ENCODE results near the gene TMEM150B. TPM values are rescaled to one million over a fixed set of nuclear protein-coding genes. Genes with fewer than 3 reads are reported as not detected.
A peak's percentile ranks its signal among the peaks of the same experiment; 100 is the strongest.

TMEM150B gene
- polyA plus RNA-seq, 3 donors, result 10.1 to 65.6 (median 11.2) TPM

- peak overlapping the region in 2 of 7 donors; percentile 8 to 23 for H3K27ac Mint-ChIP-seq
- H3K4me1 ChIP-seq (ENCODE audit: control insufficient read depth in 1 of 2, insufficient read depth in 2 of 2, low read length in 2 of 2), result no peaks in the 10 kb centered on the region
These were observed 14.6 kb downstream of the TMEM150B start for GRCh38 chr19:55310498-55310897.

GRCh38 chr19:55309448-55309847 lies 15.7 kb downstream of the TMEM150B start:
- Histone ChIP-seq H3K4me3 (replicated peaks in 1 of 3; ENCODE audit: low read depth in 2 of 3, low read length in 3 of 3) (no peak overlapping the region), H3K4me1 (ENCODE audit: control insufficient read depth in 1 of 2, insufficient read depth in 2 of 2, low read length in 2 of 2) (no peaks in the 10 kb centered on the region), H3K36me3 (replicated peaks in 1 of 2; ENCODE audit: control insufficient read depth in 1 of 2, insufficient read depth in 2 of 2, low read length in 2 of 2) (peaks cover 15 to 21% of the 10 kb centered on the region in 2 donors), H3K27me3 (ENCODE audit: control insufficient read depth in 2 of 2, insufficient read depth in 2 of 2, low read length in 2 of 2) (no peaks in the 10 kb centered on the region), H3K79me2 (ENCODE audit: insufficient read depth, low read length) (no peaks in the 10 kb centered on the region), H4K20me1 (ENCODE audit: insufficient read depth, low read length) (peaks cover 37% of the 10 kb centered on the region), H3K9ac (ENCODE audit: insufficient read depth, low read length, poor library complexity, severe bottlenecking) (no peak overlapping the region), H3K9me3 (replicated peaks in 1 of 2; ENCODE audit: control insufficient read depth in 1 of 2, insufficient read depth in 1 of 2, low read length in 2 of 2) (peaks cover 0 to 13% of the 10 kb centered on the region in 2 donors), H3K27ac (ENCODE audit: low read depth in 1 of 2, low read length in 2 of 2) (no peak overlapping the region), H3K4me2 (replicated peaks; ENCODE audit: extremely low read depth, low read length, poor library complexity, severe bottlenecking) (no peak overlapping the region), H2AFZ (ENCODE audit: insufficient read depth, low read depth, low read length, poor library complexity, severe bottlenecking) (no peak overlapping the region)
- no peak overlapping the region for H3K4me3 Mint-ChIP-seq
- no peak for TF ChIP-seq CTCF (IDR thresholded peaks at IDR 0.05)
- peak overlapping the region in 1 of 7 donors; percentile 13 for H3K27ac Mint-ChIP-seq
- no peak for DNase-seq
- peaks cover 0 to 13% (median 6%) of the 10 kb centered on the region in 7 donors for H3K9me3 Mint-ChIP-seq
- H3K36me3 Mint-ChIP-seq, result peaks cover 20 to 24% of the 10 kb centered on the region in 2 donors
- H3K4me1 Mint-ChIP-seq, result peaks cover 11% of the 10 kb centered on the region
- intact Hi-C loops (cut with micrococcal nuclease), result no loop called here
- peaks cover 0 to 3% (median 2%) of the 10 kb centered on the region in 3 donors for H3K27me3 Mint-ChIP-seq (ENCODE audit: low read depth in 3 of 3)
- 91% methylated on average over 5 of the region's 5 CpGs for WGBS (ENCODE audit: insufficient coverage)

More at GRCh38 chr19:55310498-55310897, 14.6 kb downstream of the TMEM150B start:
- H3K9ac ChIP-seq (ENCODE audit: insufficient read depth, low read length, poor library complexity, severe bottlenecking), result no peak overlapping the region
- no peak overlapping the region for H3K4me3 ChIP-seq (replicated peaks in 1 of 3; ENCODE audit: low read depth in 2 of 3, low read length in 3 of 3)
- peaks cover 9% of the 10 kb centered on the region for H3K4me1 Mint-ChIP-seq
- intact Hi-C loops (cut with micrococcal nuclease), result loop anchor here in 1 of 2 donors (5.0 kb wide), 1 partner anchor 42 kb away; the partner anchor contains the start of gene COX6B2
- DNase-seq, result no peak
- peaks cover 22 to 27% of the 10 kb centered on the region in 2 donors for H3K36me3 ChIP-seq (replicated peaks in 1 of 2; ENCODE audit: control insufficient read depth in 1 of 2, insufficient read depth in 2 of 2, low read length in 2 of 2)
- H4K20me1 ChIP-seq (ENCODE audit: insufficient read depth, low read length), result peaks cover 42% of the 10 kb centered on the region
- no peak overlapping the region for H3K4me2 ChIP-seq (replicated peaks; ENCODE audit: extremely low read depth, low read length, poor library complexity, severe bottlenecking)
- H3K27ac ChIP-seq (ENCODE audit: low read depth in 1 of 2, low read length in 2 of 2), result no peak overlapping the region
- H3K9me3 Mint-ChIP-seq, result peaks cover 0 to 11% (median 6%) of the 10 kb centered on the region in 7 donors
- 96% methylated on average over 5 of the region's 7 CpGs for WGBS (ENCODE audit: insufficient coverage)
- no peak overlapping the region for H2AFZ ChIP-seq (ENCODE audit: insufficient read depth, low read depth, low read length, poor library complexity, severe bottlenecking)
- no peak overlapping the region for H3K4me3 Mint-ChIP-seq
- no peaks in the 10 kb centered on the region for H3K79me2 ChIP-seq (ENCODE audit: insufficient read depth, low read length)
- no peaks in the 10 kb centered on the region for H3K27me3 ChIP-seq (ENCODE audit: control insufficient read depth in 2 of 2, insufficient read depth in 2 of 2, low read length in 2 of 2)
- H3K9me3 ChIP-seq (replicated peaks in 1 of 2; ENCODE audit: control insufficient read depth in 1 of 2, insufficient read depth in 1 of 2, low read length in 2 of 2), result peaks cover 0 to 13% of the 10 kb centered on the region in 2 donors
- TF ChIP-seq CTCF (IDR thresholded peaks at IDR 0.05), result no peak
- peaks cover 26 to 34% of the 10 kb centered on the region in 2 donors for H3K36me3 Mint-ChIP-seq
- H3K27me3 Mint-ChIP-seq (ENCODE audit: low read depth in 3 of 3), result peaks cover 0 to 3% (median 2%) of the 10 kb centered on the region in 3 donors

Data from CD14-positive monocyte (primary cell).